ENCODE measurements around the gene BCAP31.
"Not testable (repeated sequence)": the region's sequence is repeated elsewhere in the genome, so short reads cannot be mapped to it uniquely, and the experiment has no call there.

BCAP31 gene

GRCh38 chrX:153762626-153763173 is 38.5 kb upstream of the BCAP31 start:
- DNase-seq, result no peak

DNA sequence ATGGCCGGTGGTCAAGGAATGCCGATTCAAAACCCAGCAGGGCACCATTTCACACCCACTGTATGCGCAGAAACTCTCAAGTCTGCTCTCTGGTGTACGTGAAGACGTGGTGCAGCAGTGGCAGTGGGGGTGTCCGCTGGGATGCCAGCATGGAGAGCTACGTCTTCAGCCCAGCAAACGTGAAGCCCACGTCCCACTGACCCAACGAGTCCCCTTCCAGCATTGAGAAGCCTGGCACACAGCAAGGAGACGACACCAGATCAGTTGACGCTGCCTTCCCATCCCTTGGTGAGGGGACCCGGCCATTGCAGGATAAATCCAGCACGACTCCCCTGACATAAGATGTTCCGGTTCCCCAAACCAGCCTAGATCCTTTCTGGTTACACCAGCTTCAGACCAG is 37.7 kb upstream of the BCAP31 start:
- no peak for DNase-seq

DNA sequence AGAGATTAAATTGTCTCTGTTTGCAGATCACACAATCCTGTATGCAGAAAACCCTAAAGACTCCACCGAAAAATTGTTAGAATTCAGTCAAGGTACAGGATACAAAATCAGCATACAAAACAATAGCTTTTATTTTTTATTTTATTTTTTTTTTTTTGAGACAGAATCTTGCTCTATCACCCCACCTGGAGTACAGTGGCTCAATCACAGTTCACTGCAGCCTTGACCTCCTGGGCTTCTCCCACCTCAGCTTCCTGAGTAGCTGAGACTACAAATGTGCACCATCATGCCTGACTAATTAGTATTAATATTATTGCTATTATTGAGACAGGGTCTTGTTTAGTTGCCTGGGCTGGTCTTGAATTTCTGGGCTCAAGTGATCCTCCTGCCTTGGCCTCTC is 30.9 kb upstream of the BCAP31 start:
- DNase-seq, result peak in 1 of 2 experiments; percentile 2

DNA sequence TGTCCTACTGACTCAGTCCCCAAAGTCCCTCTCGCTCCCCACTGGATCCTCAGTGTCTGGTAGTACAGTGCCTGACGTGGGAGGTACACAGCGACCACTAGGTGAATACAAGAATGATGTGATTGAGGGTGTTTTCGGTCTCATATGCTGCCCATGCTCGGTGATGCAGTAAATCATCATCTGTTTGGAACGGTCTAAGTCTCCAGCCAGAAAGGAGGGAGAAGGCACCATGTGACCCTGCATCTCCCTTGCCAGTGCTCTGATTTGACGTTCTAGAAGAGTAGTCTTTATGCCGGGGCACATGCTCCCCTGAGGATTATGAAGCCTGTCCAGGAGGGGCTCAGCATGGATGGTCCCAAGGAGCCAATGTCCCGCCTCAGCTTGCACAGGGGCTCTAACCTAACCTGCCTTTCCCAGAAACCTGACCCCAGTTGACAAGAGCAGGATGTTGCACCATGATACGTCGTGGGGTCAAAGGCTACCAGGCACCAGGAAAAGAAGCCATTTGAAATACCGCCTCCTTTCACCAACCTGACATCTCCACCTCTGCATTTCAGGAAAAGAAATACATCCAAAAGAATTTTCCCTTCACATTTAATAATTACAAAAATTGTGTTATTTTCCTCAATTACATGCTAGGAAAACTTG is 26.1 kb upstream of the BCAP31 start:
- DNase-seq, result no peak

GRCh38 chrX:153749017-153749416 is 24.8 kb upstream of the BCAP31 start:
- DNase-seq, result not testable (repeated sequence)

DNA sequence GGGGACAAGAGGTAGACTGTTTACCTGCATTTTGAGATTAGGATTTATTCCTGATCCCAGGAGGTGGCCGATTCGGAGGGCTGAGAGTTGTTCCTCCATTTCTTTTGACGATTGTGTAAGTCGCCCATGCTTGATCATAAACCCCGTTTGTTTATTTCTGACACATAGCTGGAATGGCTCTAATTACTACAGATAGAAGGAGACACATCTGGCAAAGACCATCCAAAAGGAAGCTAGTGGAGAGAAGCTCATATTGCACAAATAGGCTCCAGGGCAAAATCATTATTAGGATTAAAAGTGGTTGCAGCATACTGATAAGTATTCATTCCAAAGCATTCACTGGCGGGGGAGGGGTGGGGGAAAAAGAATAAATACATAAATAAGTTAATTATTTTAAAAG is 22.8 kb upstream of the BCAP31 start:
- not testable (repeated sequence) for DNase-seq

GRCh38 chrX:153746359-153746758 is 22.2 kb upstream of the BCAP31 start:
- DNase-seq, result no peak

DNA sequence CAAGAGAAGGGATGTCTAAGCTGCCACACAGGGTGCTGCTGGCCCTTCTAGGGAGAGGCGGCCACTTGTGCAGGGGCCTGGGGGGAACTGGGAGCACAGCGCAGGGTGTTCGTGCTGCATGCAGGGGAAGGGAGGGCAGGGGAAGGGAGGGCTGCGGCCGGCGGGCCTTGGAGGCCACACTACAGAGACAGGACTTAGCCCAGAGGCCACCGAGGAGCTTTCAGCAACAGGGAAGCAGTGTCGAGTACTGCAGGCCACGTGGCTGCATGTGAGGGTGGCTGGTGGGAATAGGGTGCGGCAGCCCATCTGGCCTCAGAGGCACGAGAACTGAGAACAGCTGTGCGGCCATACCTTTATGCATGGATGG is 20.9 kb upstream of the BCAP31 start:
- DNase-seq, result not testable (repeated sequence)

DNA sequence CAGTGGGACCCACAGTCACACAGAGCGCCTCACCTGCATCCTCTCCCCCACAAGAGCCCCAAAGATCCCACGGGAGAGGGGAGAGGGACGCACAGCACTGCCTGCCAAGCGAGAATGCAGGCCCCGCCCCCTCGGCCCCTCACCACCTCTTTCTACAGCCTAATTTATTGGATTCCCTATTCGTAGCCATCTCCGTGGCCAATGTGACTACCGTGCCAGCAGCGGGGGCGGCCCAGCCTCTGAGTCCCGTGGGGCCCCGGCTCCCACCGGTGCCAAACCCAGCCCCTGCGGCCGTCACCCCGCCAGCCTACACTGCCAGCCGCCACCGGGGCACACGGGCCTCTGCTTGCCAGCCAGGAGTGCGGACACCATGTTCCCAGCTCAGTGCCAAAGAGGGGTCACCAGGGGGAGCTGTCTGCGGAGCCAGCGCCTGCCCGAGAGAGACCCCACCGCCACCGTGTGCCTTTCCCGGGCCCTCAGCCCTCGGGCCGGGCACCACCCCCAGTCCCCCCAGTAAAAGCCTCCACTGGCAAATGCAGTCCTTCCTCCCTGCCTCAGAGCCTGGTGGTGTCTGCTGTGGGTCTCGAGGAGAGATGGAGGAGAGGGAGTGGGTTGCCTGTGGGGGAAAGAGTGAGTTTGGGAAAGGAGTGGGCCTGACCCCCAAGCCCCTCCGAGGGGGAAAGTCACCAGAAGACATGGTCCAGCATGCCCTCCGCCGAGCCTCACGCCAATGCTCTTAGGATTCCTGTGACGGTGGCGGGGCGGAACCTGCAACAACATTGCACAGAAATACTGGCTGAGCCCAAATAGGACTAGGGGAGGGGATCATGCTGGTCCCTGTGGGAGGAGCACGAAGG is 20.3 kb upstream of the BCAP31 start:
- DNase-seq, result no peak

DNA sequence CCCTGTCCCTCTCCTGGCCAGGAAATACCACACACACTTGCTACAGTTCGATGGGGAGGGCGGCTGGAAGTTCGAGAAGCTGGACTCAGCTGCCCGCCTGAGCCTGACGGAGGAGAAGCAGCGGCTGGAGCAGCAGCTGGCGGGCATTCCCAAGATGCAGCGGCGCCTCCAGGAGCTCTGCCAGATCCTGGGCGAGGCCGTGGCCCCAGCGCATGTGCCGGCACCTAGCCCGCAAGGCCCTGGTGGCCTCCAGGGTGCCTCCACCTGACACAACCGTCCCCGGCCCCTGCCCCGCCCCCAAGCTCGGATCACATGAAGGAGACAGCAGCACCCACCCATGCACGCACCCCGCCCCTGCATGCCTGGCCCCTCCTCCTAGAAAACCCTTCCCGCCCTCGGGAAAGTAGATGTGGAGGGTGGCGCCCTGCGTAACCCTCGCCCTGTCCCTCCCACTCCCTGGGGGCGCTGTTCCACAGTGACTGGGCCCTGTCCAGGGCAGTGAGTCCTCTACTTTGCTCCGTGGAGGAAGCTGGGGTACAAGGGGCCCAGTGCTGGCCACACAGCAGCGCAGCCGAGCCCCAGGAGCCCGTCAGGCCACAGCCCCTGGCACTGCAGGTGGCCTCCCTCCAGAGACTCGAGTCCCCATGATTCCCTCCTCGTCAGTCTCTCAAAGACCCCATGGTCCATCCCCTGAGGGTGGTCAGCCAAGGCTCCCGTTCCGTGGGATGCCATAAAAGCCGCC is 19.5 kb upstream of the BCAP31 start:
- DNase-seq, result not testable (repeated sequence)

- not testable (repeated sequence) for DNase-seq
Observed at GRCh38 chrX:153742796-153743467, 18.7 kb upstream of the BCAP31 start.

DNA sequence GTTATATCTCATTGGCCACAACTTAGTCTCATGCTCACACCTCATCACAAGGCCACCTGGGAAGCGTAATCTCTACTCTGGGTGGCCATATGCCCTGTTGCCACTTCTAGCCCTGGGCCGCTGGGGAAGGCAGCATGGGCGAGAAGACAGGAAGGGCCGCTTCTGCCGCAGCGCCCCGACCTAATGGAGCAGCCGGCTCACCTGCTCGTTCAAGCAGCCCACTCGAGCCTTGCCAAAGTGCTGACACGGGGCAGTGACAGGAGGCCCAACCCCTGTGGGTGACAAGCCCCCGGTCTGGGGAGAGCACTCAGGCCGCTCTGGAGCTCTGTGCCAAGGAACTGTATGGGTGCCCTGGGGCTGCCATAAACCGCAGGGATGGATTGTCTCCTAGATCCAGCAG is 17.9 kb upstream of the BCAP31 start:
- DNase-seq, result not testable (repeated sequence)

GRCh38 chrX:153741446-153741845 is 17.3 kb upstream of the BCAP31 start:
- DNase-seq, result no peak

DNA sequence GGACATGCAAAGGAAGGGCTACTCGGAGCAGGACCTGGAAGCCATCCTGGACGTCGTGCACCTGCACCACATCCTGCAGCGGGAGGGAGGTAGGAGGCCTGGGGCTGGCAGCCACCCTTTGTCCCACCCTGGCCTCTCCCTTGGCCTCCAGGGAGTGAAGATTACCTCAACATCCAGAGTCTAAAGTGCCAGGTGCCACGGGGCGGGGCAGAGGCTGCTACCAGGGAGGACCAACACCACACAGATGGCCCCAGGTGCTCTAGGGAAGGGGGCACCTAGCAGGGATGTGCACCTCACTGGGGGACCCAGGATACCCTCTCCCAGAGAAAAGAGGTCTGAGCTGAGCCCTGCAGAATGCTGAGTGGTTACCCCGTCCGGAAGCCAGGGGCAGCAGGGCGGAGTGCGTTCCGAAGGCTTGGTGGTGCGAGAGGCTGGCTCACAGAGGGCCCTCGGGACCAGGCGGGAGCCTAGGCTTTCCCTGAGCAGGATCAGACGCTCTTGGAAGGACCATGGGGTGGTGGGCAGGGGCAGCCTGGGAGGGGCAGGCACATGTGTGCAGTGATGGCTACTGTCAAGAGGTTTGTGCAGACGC is 16.5 kb upstream of the BCAP31 start:
- no peak for DNase-seq

DNA sequence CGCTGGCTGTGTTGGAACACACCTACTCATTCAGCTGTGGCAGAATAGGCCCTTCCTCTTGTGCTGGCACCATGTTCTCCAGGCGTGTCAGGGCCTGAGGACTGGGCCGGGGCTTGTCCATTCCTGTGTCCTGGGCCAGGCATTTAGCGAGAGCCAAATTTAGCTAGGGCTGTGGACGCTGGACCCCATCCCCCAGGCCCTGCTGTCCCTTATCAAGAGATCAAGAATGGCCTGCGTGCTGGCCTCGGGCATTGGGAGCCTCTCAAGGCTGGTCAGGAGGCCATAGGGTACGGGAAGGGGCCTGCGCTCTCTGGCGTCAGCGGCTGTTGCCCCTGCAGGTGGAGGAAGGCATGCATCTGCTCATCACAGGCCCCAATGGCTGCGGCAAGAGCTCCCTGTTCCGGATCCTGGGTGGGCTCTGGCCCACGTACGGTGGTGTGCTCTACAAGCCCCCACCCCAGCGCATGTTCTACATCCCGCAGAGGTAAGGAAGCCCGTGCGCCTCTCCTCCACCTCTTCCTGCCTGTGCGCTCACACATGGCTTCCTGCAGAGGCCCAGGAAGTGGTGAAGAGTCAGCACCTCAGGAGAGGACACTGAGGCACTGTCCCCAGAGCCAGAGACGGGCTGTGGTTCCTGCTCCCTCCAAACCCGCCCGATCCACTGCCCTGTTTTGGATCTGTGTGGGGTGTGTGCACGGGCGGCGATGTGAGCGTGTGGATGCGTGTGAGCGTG is 15.7 kb upstream of the BCAP31 start:
- no peak for DNase-seq

GRCh38 chrX:153738056-153738605 is 13.9 kb upstream of the BCAP31 start:
- DNase-seq, result no peak

DNA sequence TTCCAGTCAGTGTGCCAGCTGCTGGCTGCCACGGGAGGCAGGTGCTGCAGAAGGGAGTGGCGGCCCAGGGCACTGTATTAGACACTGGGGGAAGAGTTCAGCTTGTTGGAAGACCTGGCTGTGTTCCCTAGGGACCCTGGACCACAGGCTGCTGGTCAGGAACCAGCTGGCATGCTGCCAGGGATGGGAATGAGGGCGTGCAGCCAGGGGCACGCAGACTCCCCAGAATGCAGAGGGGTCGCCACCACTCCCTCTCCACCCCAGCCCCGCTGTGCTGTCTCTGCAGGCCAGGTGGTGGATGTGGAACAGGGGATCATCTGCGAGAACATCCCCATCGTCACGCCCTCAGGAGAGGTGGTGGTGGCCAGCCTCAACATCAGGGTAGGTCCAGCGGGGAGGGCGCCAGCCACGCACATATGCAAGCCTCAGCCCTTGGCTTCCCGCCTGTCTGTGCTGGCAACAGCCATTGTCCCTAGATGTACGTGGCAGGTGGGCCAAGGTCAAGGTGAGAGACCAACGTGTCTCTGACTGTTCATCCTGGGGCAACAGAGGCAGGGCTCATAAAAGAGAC is 12.8 kb upstream of the BCAP31 start:
- DNase-seq, result no peak

DNA sequence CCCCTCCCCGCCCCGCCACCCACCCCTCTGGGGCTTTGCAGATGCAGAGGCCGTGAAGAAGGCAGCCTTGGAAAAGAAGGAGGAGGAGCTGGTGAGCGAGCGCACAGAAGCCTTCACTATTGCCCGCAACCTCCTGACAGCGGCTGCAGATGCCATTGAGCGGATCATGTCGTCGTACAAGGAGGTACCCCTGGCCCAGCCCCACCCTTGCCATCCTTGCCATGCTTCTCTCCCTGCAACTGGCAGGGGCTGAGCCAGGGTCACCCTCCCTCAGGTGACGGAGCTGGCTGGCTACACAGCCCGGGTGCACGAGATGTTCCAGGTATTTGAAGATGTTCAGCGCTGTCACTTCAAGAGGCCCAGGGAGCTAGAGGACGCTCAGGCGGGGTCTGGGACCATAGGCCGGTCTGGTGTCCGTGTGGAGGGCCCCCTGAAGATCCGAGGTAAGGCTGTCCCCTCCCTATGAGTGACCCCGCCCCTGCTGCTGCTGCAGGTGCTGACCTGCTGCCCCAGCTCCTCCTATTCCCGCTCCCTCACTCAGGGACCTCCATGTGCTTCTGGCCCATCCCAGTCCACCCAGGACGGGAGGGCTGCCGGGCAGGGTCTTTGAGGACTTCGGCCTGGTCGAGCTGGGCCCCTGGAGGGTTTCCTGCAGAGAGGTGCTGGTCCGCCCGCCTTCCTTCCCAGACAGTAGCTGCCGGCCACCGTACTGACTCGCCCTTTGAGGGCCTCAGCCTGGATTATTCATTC is 12.1 kb upstream of the BCAP31 start:
- no peak for DNase-seq

- peak in 1 of 2 experiments; percentile 1 for DNase-seq
Observed at GRCh38 chrX:153735274-153735673, 11.1 kb upstream of the BCAP31 start.

GRCh38 chrX:153734871-153735270 is 10.7 kb upstream of the BCAP31 start:
- DNase-seq, result no peak

All from SW 1271 (cell line).